Astrocyte (in vitro differentiated cells and primary cell): ENCODE results near the gene DNAH9. TPM values are rescaled to one million over a fixed set of nuclear protein-coding genes. Genes with fewer than 3 reads are reported as not detected.
"Not testable (repeated sequence)": the region's sequence is repeated elsewhere in the genome, so short reads cannot be mapped to it uniquely, and the experiment has no call there.

ENCODE experiments used
- DNase-seq: peaks from one replicate; pipeline ENCODE4 v3.0.0-alpha.2; 2010; ENCODE audit warnings: low read depth
- FAIRE-seq: peaks from 2 replicates; lab custom pipeline; 2011; peaks lifted over from hg19 to GRCh38; lab: Jason Lieb, UNC
- H2AFZ ChIP-seq: 2 replicates; pipeline ENCODE4 v1.6.0; 2012; ENCODE audit warnings: low read depth, low read length, inconsistent platforms
- H3K27ac ChIP-seq: 2 replicates; pipeline ENCODE4 v1.5.1; 2011; ENCODE audit warnings: low read depth, low read length, inconsistent platforms
- H3K27me3 ChIP-seq: 2 replicates; pipeline ENCODE4 v1.6.0; 2011; ENCODE audit warnings: low read length, inconsistent platforms; ENCODE audit not compliant: insufficient read depth
- H3K36me3 ChIP-seq: 2 replicates; pipeline ENCODE4 v1.5.1; 2011; ENCODE audit warnings: low read length, inconsistent platforms; ENCODE audit not compliant: insufficient read depth
- H3K4me1 ChIP-seq: 2 replicates; pipeline ENCODE4 v1.5.1; 2011; ENCODE audit warnings: low read length, inconsistent platforms; ENCODE audit not compliant: insufficient read depth
- H3K4me2 ChIP-seq: 2 replicates; pipeline ENCODE4 v1.6.0; 2012; ENCODE audit warnings: low read length, inconsistent platforms
- H3K4me3 ChIP-seq: 2 replicates; pipeline ENCODE4 v1.5.1; 2011; ENCODE audit warnings: low read depth, mild to moderate bottlenecking, low read length, inconsistent platforms; ENCODE audit not compliant: insufficient read depth
- H3K79me2 ChIP-seq: 2 replicates; pipeline ENCODE4 v1.6.0; 2012; ENCODE audit warnings: mild to moderate bottlenecking, low read length, inconsistent platforms; ENCODE audit not compliant: insufficient read depth
- H3K9ac ChIP-seq: 2 replicates; pipeline ENCODE4 v1.6.0; 2012; ENCODE audit warnings: mild to moderate bottlenecking, low read length, inconsistent platforms
- H3K9me3 ChIP-seq: 2 replicates; pipeline ENCODE4 v1.5.1; 2012; ENCODE audit warnings: low read depth, mild to moderate bottlenecking, low read length, inconsistent platforms; ENCODE audit not compliant: insufficient read depth
- H4K20me1 ChIP-seq: 2 replicates; pipeline ENCODE4 v1.6.0; 2012; ENCODE audit warnings: low read length, inconsistent platforms; ENCODE audit not compliant: insufficient read depth
- H3K27ac Mint-ChIP-seq: one replicate; pipeline ENCODE4 v1.8.0; 2021; ENCODE audit warnings: mild to moderate bottlenecking, mixed read lengths; ENCODE audit not compliant: unreplicated experiment
- H3K27me3 Mint-ChIP-seq: one replicate; pipeline ENCODE4 v1.8.0; 2021; ENCODE audit warnings: low read depth, mixed read lengths; ENCODE audit not compliant: unreplicated experiment
- H3K36me3 Mint-ChIP-seq: one replicate; pipeline ENCODE4 v1.8.0; 2021; ENCODE audit warnings: low read depth, mixed read lengths; ENCODE audit not compliant: unreplicated experiment
- H3K4me1 Mint-ChIP-seq: one replicate; pipeline ENCODE4 v1.8.0; 2021; ENCODE audit warnings: low read depth, mixed read lengths; ENCODE audit not compliant: unreplicated experiment
- H3K4me3 Mint-ChIP-seq: one replicate; pipeline ENCODE4 v1.8.0; 2021; ENCODE audit warnings: mild to moderate bottlenecking, moderate library complexity, mixed read lengths; ENCODE audit not compliant: unreplicated experiment
- H3K9me3 Mint-ChIP-seq: one replicate; pipeline ENCODE4 v1.8.0; 2021; ENCODE audit warnings: mild to moderate bottlenecking, mixed read lengths; ENCODE audit not compliant: unreplicated experiment
- EZH2 ChIP-seq: IDR thresholded peaks from 2 replicates; pipeline ENCODE4 v1.6.1; 2012; ENCODE audit warnings: mild to moderate bottlenecking, low read length, inconsistent platforms; ENCODE audit not compliant: insufficient read depth
- total RNA-seq: library from RNA; stranded (reverse); gene quantifications from 2 replicates; pipeline ENCODE4 v1.2.1, GENCODE V29; 2021
- TF ChIP-seq, protein P1 (sequence below): IDR thresholded peaks from 2 replicates; pipeline ENCODE4 v1.5.1; 2011; ENCODE audit warnings: low read depth, mild to moderate bottlenecking, inconsistent platforms, low read length, moderate library complexity; ENCODE audit not compliant: insufficient read depth

DNAH9 gene
- total RNA-seq, 1 donor from 2014 or later = not detected

DNA sequence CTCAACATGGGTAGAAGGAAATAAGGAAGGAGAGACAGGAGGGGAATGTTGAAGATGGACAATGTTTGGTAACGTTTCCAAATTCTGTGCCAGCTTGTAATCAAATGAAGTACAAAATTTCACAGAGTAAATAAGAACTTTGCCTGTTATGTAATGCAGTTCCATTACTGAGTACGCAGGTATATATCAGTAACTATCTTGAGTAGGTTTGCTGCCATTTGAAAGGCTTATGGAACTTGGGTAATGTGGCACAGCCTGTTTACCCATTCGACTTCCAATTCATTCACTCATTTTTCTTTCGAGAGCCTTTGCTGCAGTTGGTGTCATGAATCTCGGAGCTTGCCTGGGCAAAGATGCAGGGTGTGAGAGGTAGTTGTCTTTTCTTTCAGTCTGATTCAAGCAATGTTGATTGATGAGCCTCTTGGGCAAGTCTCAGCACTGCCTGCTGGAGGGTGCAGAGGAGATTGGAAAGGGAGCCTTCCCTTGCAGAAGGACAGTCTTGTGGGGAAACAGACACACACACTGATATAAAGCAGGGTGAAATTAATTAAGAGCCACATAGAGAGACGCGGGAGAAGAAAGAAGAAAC lies 345.6 kb downstream of the DNAH9 start:
- peaks cover 3% of the 10 kb centered on the region for H3K4me1 ChIP-seq
- H4K20me1 ChIP-seq = no peaks in the 10 kb centered on the region
- Mint-ChIP-seq H3K27me3 (peaks cover 9% of the 10 kb centered on the region), H3K27ac (no peak overlapping the region), H3K4me3 (no peak overlapping the region), H3K9me3 (peaks cover 6% of the 10 kb centered on the region), H3K4me1 (peaks cover 3% of the 10 kb centered on the region), H3K36me3 (no peaks in the 10 kb centered on the region)
- H3K9me3 ChIP-seq = peaks cover 2% of the 10 kb centered on the region
- H3K4me2 ChIP-seq = no peak overlapping the region
- FAIRE-seq = no peak
- no peak overlapping the region for H3K27ac ChIP-seq
- H2AFZ ChIP-seq = no peak overlapping the region
- H3K79me2 ChIP-seq = no peaks in the 10 kb centered on the region
- H3K9ac ChIP-seq = no peak overlapping the region
- H3K36me3 ChIP-seq = no peaks in the 10 kb centered on the region
- no peak for DNase-seq
- no peaks in the 10 kb centered on the region for H3K27me3 ChIP-seq
- TF ChIP-seq EZH2 = no peak
- TF ChIP-seq, protein P1, sequence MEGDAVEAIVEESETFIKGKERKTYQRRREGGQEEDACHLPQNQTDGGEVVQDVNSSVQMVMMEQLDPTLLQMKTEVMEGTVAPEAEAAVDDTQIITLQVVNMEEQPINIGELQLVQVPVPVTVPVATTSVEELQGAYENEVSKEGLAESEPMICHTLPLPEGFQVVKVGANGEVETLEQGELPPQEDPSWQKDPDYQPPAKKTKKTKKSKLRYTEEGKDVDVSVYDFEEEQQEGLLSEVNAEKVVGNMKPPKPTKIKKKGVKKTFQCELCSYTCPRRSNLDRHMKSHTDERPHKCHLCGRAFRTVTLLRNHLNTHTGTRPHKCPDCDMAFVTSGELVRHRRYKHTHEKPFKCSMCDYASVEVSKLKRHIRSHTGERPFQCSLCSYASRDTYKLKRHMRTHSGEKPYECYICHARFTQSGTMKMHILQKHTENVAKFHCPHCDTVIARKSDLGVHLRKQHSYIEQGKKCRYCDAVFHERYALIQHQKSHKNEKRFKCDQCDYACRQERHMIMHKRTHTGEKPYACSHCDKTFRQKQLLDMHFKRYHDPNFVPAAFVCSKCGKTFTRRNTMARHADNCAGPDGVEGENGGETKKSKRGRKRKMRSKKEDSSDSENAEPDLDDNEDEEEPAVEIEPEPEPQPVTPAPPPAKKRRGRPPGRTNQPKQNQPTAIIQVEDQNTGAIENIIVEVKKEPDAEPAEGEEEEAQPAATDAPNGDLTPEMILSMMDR = no peak
- no peak overlapping the region for H3K4me3 ChIP-seq

DNA sequence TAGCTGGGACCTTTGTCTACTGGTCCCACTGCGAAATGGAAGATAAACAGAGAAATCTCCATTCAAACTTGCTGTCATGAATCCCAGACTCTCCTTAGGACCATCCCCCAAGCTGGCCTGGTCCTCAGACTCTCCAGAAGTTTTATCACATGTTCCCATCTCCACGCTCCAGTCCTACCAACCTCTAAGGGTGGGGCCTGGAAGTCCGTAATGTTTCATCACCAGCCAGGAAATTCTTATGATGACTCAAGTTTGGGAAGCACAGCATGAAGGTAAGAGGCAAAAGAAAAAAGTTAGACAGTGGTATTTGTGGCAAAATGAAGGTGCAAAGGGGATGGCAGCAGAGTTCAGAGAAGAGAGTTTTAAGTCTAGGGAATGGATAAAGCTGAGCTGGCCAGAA lies 346.3 kb downstream of the DNAH9 start:
- DNase-seq (peak; percentile 34), FAIRE-seq (no peak)
- H2AFZ ChIP-seq = no peak overlapping the region
- H3K4me3 ChIP-seq = no peak overlapping the region
- no peaks in the 10 kb centered on the region for H3K36me3 ChIP-seq
- peaks cover 3% of the 10 kb centered on the region for H3K4me1 Mint-ChIP-seq
- peaks cover 3% of the 10 kb centered on the region for H3K4me1 ChIP-seq
- no peak overlapping the region for H3K9ac ChIP-seq
- H3K4me3 Mint-ChIP-seq = no peak overlapping the region
- no peaks in the 10 kb centered on the region for H3K79me2 ChIP-seq
- peaks cover 2% of the 10 kb centered on the region for H3K27me3 Mint-ChIP-seq
- H4K20me1 ChIP-seq = no peaks in the 10 kb centered on the region
- peaks cover 2% of the 10 kb centered on the region for H3K9me3 ChIP-seq
- H3K9me3 Mint-ChIP-seq = peaks cover 6% of the 10 kb centered on the region
- H3K36me3 Mint-ChIP-seq = no peaks in the 10 kb centered on the region
- H3K27ac Mint-ChIP-seq = no peak overlapping the region
- H3K27me3 ChIP-seq = no peaks in the 10 kb centered on the region
- no peak overlapping the region for H3K27ac ChIP-seq
- no peak for TF ChIP-seq EZH2
- TF ChIP-seq, protein P1 = no peak
- no peak overlapping the region for H3K4me2 ChIP-seq

GRCh38 chr17:11948789-11949188 lies 350.5 kb downstream of the DNAH9 start:
- DNase-seq (peak; percentile 84), FAIRE-seq (no peak)
- Histone ChIP-seq H3K27me3 (no peaks in the 10 kb centered on the region), H3K4me3 (no peak overlapping the region), H4K20me1 (no peaks in the 10 kb centered on the region), H3K4me1 (peaks cover 3% of the 10 kb centered on the region), H3K36me3 (no peaks in the 10 kb centered on the region), H3K9ac (no peak overlapping the region), H3K4me2 (peak overlapping the region; percentile 78), H3K9me3 (peaks cover 2% of the 10 kb centered on the region), H2AFZ (no peak overlapping the region), H3K79me2 (no peaks in the 10 kb centered on the region), H3K27ac (no peak overlapping the region)
- H3K27me3 Mint-ChIP-seq = no peaks in the 10 kb centered on the region
- TF ChIP-seq EZH2 = no peak
- TF ChIP-seq, protein P1 = no peak
- H3K9me3 Mint-ChIP-seq = peaks cover 11% of the 10 kb centered on the region
- H3K4me3 Mint-ChIP-seq = no peak overlapping the region
- no peak overlapping the region for H3K27ac Mint-ChIP-seq
- H3K36me3 Mint-ChIP-seq = no peaks in the 10 kb centered on the region
- H3K4me1 Mint-ChIP-seq = peaks cover 3% of the 10 kb centered on the region

DNA sequence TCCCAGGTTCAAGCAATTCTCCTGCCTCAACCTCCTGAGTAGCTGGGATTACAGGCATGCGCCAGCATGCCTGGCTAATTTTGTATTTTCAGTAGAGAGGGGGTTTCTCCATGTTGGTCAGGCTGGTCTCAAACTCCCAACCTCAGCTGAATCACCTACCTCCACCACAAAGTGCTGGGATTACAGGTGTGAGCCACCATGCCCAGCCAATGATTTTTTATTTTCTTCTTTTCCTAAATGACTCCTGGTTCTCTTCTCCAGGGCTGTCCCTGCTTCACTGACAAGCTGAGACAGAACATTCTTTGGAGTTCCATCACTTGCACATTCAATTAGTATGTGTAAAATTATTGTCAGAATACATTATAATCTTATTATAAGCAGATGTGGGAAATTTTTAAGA lies 351.3 kb downstream of the DNAH9 start:
- H2AFZ ChIP-seq, H3K27ac Mint-ChIP-seq, H3K79me2 ChIP-seq, H3K9me3 ChIP-seq, H3K27me3 Mint-ChIP-seq, H3K4me1 Mint-ChIP-seq, H3K4me3 ChIP-seq, H3K36me3 Mint-ChIP-seq, H3K4me1 ChIP-seq, DNase-seq, H3K4me2 ChIP-seq, H4K20me1 ChIP-seq, H3K9ac ChIP-seq, H3K27ac ChIP-seq, H3K36me3 ChIP-seq, H3K27me3 ChIP-seq, FAIRE-seq, H3K4me3 Mint-ChIP-seq: not testable (repeated sequence)
- peaks cover 14% of the 10 kb centered on the region for H3K9me3 Mint-ChIP-seq
